GM12878 (cell line): Measurements from ENCODE around the gene HDDC3. TPM values are rescaled to one million over a fixed set of nuclear protein-coding genes. Genes with fewer than 3 reads are reported as not detected.

Experiments used
- ATAC-seq: fragments of 200-7000 bp; cut with Tn5 transposase; 3 replicates; pipeline ENCODE4 v1.9.1; 2020; ENCODE audit warnings: mild to moderate bottlenecking, moderate library complexity
- BruUV-seq: library from RNA; stranded (reverse); fragments of 400-500 nt; replicated peaks from 2 replicates; lab custom pipeline; 2021; lab: Mats Ljungman, UMichigan
- CTCF ChIA-PET: fragments of 300-600 bp; sonication (Branson Sonifier 250); formaldehyde crosslinking; extraction: SDS; loops from one replicate; lab custom pipeline; 2021; ENCODE audit warnings: inconsistent platforms; lab: Yijun Ruan, JAX
- POLR2A ChIA-PET: fragments of 350-600 bp; formaldehyde crosslinking; extraction: SDS; loops from one replicate; lab custom pipeline; 2021; ENCODE audit warnings: inconsistent platforms; lab: Charles Lee
- RAD21 ChIA-PET: fragments of 300-600 bp; sonication (Branson Sonifier 250); formaldehyde crosslinking; loops from one replicate; lab custom pipeline; 2023; ENCODE audit warnings: antibody characterized with exemption; ENCODE audit not compliant: unreplicated experiment; lab: Charles Lee
- SMC1A ChIA-PET: fragments of 300-600 bp; sonication (Branson Sonifier 250); formaldehyde crosslinking; loops from one replicate; lab custom pipeline; 2023; ENCODE audit not compliant: unreplicated experiment, uncharacterized antibody; lab: Charles Lee
- DNase-seq: peaks from one replicate; pipeline ENCODE4 v3.0.0-alpha.2; 2011; ENCODE audit warnings: low read depth, low spot score
- FAIRE-seq: peaks from 3 replicates; lab custom pipeline; 2011; peaks lifted over from hg19 to GRCh38; lab: Jason Lieb, UNC
- H2AFZ ChIP-seq: 2 replicates; pipeline ENCODE4 v1.6.0; 2011; ENCODE audit warnings: low read depth, low read length, control low read depth; ENCODE audit not compliant: control insufficient read depth
- H3K27ac ChIP-seq: 2 replicates; pipeline ENCODE4 v1.5.1; 2011; ENCODE audit warnings: control low read depth; ENCODE audit not compliant: control insufficient read depth, insufficient read depth
- H3K27me3 ChIP-seq, 2 experiments: replicated peaks in 1 of 2; 2 replicates each; pipeline versions ENCODE4 v1.6.0 to v1.6.1; 2011; ENCODE audit warnings: low read length in 1 of 2; ENCODE audit not compliant: control insufficient read depth in 2 of 2, insufficient read depth in 2 of 2
- H3K36me3 ChIP-seq, 2 experiments: 2 replicates each; pipeline ENCODE4 v1.5.1; 2011; ENCODE audit warnings: low read length in 1 of 2; ENCODE audit not compliant: control insufficient read depth in 2 of 2, insufficient read depth in 2 of 2
- H3K4me1 ChIP-seq: 2 replicates; pipeline ENCODE4 v1.6.1; 2011; ENCODE audit warnings: mild to moderate bottlenecking, low read length, moderate library complexity, mixed read lengths; ENCODE audit not compliant: control insufficient read depth, insufficient read depth
- H3K4me2 ChIP-seq: 2 replicates; pipeline ENCODE4 v1.6.0; 2011; ENCODE audit warnings: control low read depth; ENCODE audit not compliant: control insufficient read depth, insufficient read depth
- H3K4me3 ChIP-seq: fragments of 200-600 bp; sonication (generic); 2 replicates; pipeline ENCODE4 v1.5.1; 2016
- H3K79me2 ChIP-seq: 2 replicates; pipeline ENCODE4 v1.6.0; 2011; ENCODE audit warnings: low read length; ENCODE audit not compliant: control insufficient read depth, insufficient read depth
- H3K9ac ChIP-seq: 2 replicates; pipeline ENCODE4 v1.8.0; 2011; ENCODE audit warnings: low read length, control low read depth, mixed read lengths; ENCODE audit not compliant: control insufficient read depth, insufficient read depth
- H3K9me3 ChIP-seq: replicated peaks from 3 replicates; pipeline ENCODE4 v1.5.1; 2011; ENCODE audit warnings: mild to moderate bottlenecking, low read length; ENCODE audit not compliant: control insufficient read depth, insufficient read depth
- H4K20me1 ChIP-seq: 2 replicates; pipeline ENCODE4 v1.6.0; 2011; ENCODE audit not compliant: control insufficient read depth, insufficient read depth
- E2F4 ChIP-seq: IDR thresholded peaks from 2 replicates; pipeline ENCODE4 v1.6.1; 2012; ENCODE audit warnings: low read depth, low read length, improper control_type of control experiment
- POLR2A ChIP-seq: IDR thresholded peaks from 2 replicates; pipeline ENCODE4 v1.6.1; 2011; ENCODE audit warnings: low read depth, mild to moderate bottlenecking, low read length
- WGBS: methylation state at CpG from one replicate; pipeline ENCODE4 v1.1.6; 2016; ENCODE audit warnings: low lambda C conversion rate; ENCODE audit not compliant: insufficient replicate concordance, insufficient coverage; ENCODE audit errors: missing lambda C conversion rate; 5-methylcytosine and 5-hydroxymethylcytosine counted together
- in situ Hi-C: fragments of 300-500 bp; cut with MboI; formaldehyde crosslinking; loops from 9 replicates; pipeline ENCODE4 v1.14.3; 2018; ENCODE audit warnings: mixed read lengths
- intact Hi-C: fragments of 100-400 bp; cut with micrococcal nuclease; formaldehyde crosslinking; loops from one replicate; pipeline ENCODE4 v1.14.2; 2022; ENCODE audit not compliant: unreplicated experiment
- polyA plus RNA-seq, 11 experiments: library from polyadenylated mRNA; depleted of rRNA in 4 of 11; unstranded in 6 of 11; stranded (reverse) in 5 of 11; fragments of >200 nt; fragmentation: Nextera tagmentation in 4 of 11; fragmentation: Illumina TruSeq in 1 of 11; extraction: Ambion mirVana in 4 of 11; extraction: Trizol in 1 of 11; gene quantifications; 1 replicate in 1 of 11; 2 replicates in 10 of 11; pipeline versions ENCODE4 v1.2.1 to v1.2.3, GENCODE V29; 2011 to 2016; ENCODE audit warnings: inconsistent platforms in 2 of 11, missing spikeins in 2 of 11, low read depth in 1 of 11
- small RNA-seq: library from RNA; depleted of rRNA; stranded (forward); fragments of <200 nt; gene quantifications from one replicate; pipeline ENCODE3, GENCODE V24; 2014
- total RNA-seq, 4 experiments: library from RNA; depleted of rRNA in 3 of 4; stranded (reverse); fragments of >200 nt in 3 of 4; fragmentation: Illumina TruSeq in 1 of 4; extraction: Trizol in 1 of 4; gene quantifications; 2 replicates each; pipeline versions ENCODE4 v1.2.1 to v1.2.3, GENCODE V29; 2013 to 2021

Gene HDDC3
- total and polyA plus RNA-seq, 10 of the 15 experiments (the other 5 are each of a cell fraction or from before 2014, with no cell fraction given) = 5.6 to 39.5 (median 23.0) TPM

GRCh38 chr15:90880381-90881145 lies 51.8 kb downstream of the HDDC3 start:
- H3K79me2 ChIP-seq = no peaks in the 10 kb centered on the region; the same call in none of the 2 replicates
- no peak for FAIRE-seq
- peaks cover 17 to 40% of the 10 kb centered on the region in 2 experiments; a peak in 3 of 4 replicates for H3K36me3 ChIP-seq
- H3K27ac ChIP-seq = no peak overlapping the region
- RAD21 ChIA-PET = no interaction called here
- TF ChIP-seq POLR2A (peak; percentile 20; the same call in 1 of the 2 replicates), E2F4 (no peak)
- ATAC-seq = no peak
- H3K4me1 ChIP-seq = peaks cover 10% of the 10 kb centered on the region
- no TSS peak for BruUV-seq
- 87% methylated on average over 16 of the region's 16 CpGs for WGBS
- H3K9me3 ChIP-seq = no peaks in the 10 kb centered on the region
- H2AFZ ChIP-seq = no peak overlapping the region
- POLR2A ChIA-PET = no interaction called here
- no peak for DNase-seq
- intact Hi-C loops (loop anchor here (10.0 kb wide), 1 partner anchor 386 kb away; no protein-coding TSS in a partner anchor), in situ Hi-C loops (no loop called here)
- no peak overlapping the region for H3K4me2 ChIP-seq
- H4K20me1 ChIP-seq = no peaks in the 10 kb centered on the region
- H3K4me3 ChIP-seq = no peak overlapping the region
- CTCF ChIA-PET = no interaction called here
- no peaks in the 10 kb centered on the region for H3K27me3 ChIP-seq
- SMC1A ChIA-PET = no interaction called here
- no peak overlapping the region for H3K9ac ChIP-seq

Small RNA genes within 50 kb of the gene (small RNA-seq; reads per million reads assigned to genes)
- gene RF00019 = not detected

Other genes starting within 250 kb of the HDDC3 start
Only the 7 nearest of the 9 such genes appear.
- 20.8 and 24.5 TPM in 2 replicates for gene FURIN, start 64.0 kb downstream of the HDDC3 start, total RNA-seq (2014; rRNA removed)
- gene FURIN, start 64.0 kb downstream of the HDDC3 start, total RNA-seq (2014; rRNA removed; fragmentation: Illumina TruSeq; extraction: Trizol) = 9.9 and 11.2 TPM in 2 replicates
- gene FURIN, start 64.0 kb downstream of the HDDC3 start, total RNA-seq (2021) = 36.9 and 39.9 TPM in 2 replicates
- gene FURIN, start 64.0 kb downstream of the HDDC3 start, polyA plus RNA-seq (2011; rRNA removed) = 1.9 and 5.6 TPM in 2 replicates
- 3.3 and 10.1 TPM in 2 replicates for gene FURIN, start 64.0 kb downstream of the HDDC3 start, polyA plus RNA-seq (2014; fragmentation: Illumina TruSeq; extraction: Trizol)
- 1 to 10 TPM in 1 of 2 experiments, under 1 TPM in 1; 0.47 to 1.3 TPM for gene FURIN, start 64.0 kb downstream of the HDDC3 start, polyA plus RNA-seq (2014; fragmentation: Nextera tagmentation; extraction: Ambion mirVana)
- gene FURIN, start 64.0 kb downstream of the HDDC3 start, polyA plus RNA-seq (2014; rRNA removed) = 23.2 and 26.3 TPM in 2 replicates
- 1 to 10 TPM; 5.6 to 5.9 TPM for gene FURIN, start 64.0 kb downstream of the HDDC3 start, polyA plus RNA-seq (2016; fragmentation: Nextera tagmentation; extraction: Ambion mirVana)
- 19.5 and 21.7 TPM in 2 replicates for gene FES, start 48.0 kb downstream of the HDDC3 start, total RNA-seq (2014; rRNA removed)
- 6.1 and 7.0 TPM in 2 replicates for gene FES, start 48.0 kb downstream of the HDDC3 start, total RNA-seq (2014; rRNA removed; fragmentation: Illumina TruSeq; extraction: Trizol)
- 17.7 and 23.9 TPM in 2 replicates for gene FES, start 48.0 kb downstream of the HDDC3 start, total RNA-seq (2021)
- gene FES, start 48.0 kb downstream of the HDDC3 start, polyA plus RNA-seq (2011; rRNA removed) = 0.07 and 0.09 TPM in 2 replicates
- gene FES, start 48.0 kb downstream of the HDDC3 start, polyA plus RNA-seq (2014; fragmentation: Illumina TruSeq; extraction: Trizol) = 0.60 and 3.8 TPM in 2 replicates
- 1 to 10 TPM in 1 of 2 experiments, under 1 TPM in 1; 0.56 to 1.0 TPM for gene FES, start 48.0 kb downstream of the HDDC3 start, polyA plus RNA-seq (2014; fragmentation: Nextera tagmentation; extraction: Ambion mirVana)
- 14.6 and 20.6 TPM in 2 replicates for gene FES, start 48.0 kb downstream of the HDDC3 start, polyA plus RNA-seq (2014; rRNA removed)
- gene FES, start 48.0 kb downstream of the HDDC3 start, polyA plus RNA-seq (2016; fragmentation: Nextera tagmentation; extraction: Ambion mirVana) = 10 to 100 TPM; 12.7 to 16.1 TPM
- gene MAN2A2, start 29.2 kb downstream of the HDDC3 start, total RNA-seq (2014; rRNA removed) = 25.4 and 29.5 TPM in 2 replicates
- gene MAN2A2, start 29.2 kb downstream of the HDDC3 start, total RNA-seq (2014; rRNA removed; fragmentation: Illumina TruSeq; extraction: Trizol) = 16.6 and 18.0 TPM in 2 replicates
- 62.4 and 79.4 TPM in 2 replicates for gene MAN2A2, start 29.2 kb downstream of the HDDC3 start, total RNA-seq (2021)
- gene MAN2A2, start 29.2 kb downstream of the HDDC3 start, polyA plus RNA-seq (2011; rRNA removed) = 19.4 and 38.9 TPM in 2 replicates
- 26.9 and 47.8 TPM in 2 replicates for gene MAN2A2, start 29.2 kb downstream of the HDDC3 start, polyA plus RNA-seq (2014; fragmentation: Illumina TruSeq; extraction: Trizol)
- gene MAN2A2, start 29.2 kb downstream of the HDDC3 start, polyA plus RNA-seq (2014; fragmentation: Nextera tagmentation; extraction: Ambion mirVana) = 1 to 10 TPM; 4.2 to 4.4 TPM
- gene MAN2A2, start 29.2 kb downstream of the HDDC3 start, polyA plus RNA-seq (2014; rRNA removed) = 66.4 and 71.1 TPM in 2 replicates
- 10 to 100 TPM; 13.7 to 16.8 TPM for gene MAN2A2, start 29.2 kb downstream of the HDDC3 start, polyA plus RNA-seq (2016; fragmentation: Nextera tagmentation; extraction: Ambion mirVana)
- 31.6 and 40.4 TPM in 2 replicates for gene UNC45A, start 2.7 kb upstream of the HDDC3 start, total RNA-seq (2014; rRNA removed)
- 21.3 TPM in 2 replicates for gene UNC45A, start 2.7 kb upstream of the HDDC3 start, total RNA-seq (2014; rRNA removed; fragmentation: Illumina TruSeq; extraction: Trizol)
- 56.3 and 58.9 TPM in 2 replicates for gene UNC45A, start 2.7 kb upstream of the HDDC3 start, total RNA-seq (2021)
- gene UNC45A, start 2.7 kb upstream of the HDDC3 start, polyA plus RNA-seq (2011; rRNA removed) = 24.2 and 40.5 TPM in 2 replicates
- gene UNC45A, start 2.7 kb upstream of the HDDC3 start, polyA plus RNA-seq (2014; fragmentation: Illumina TruSeq; extraction: Trizol) = 12.6 and 22.1 TPM in 2 replicates
- 10 to 100 TPM; 10.3 to 19.8 TPM for gene UNC45A, start 2.7 kb upstream of the HDDC3 start, polyA plus RNA-seq (2014; fragmentation: Nextera tagmentation; extraction: Ambion mirVana)
- gene UNC45A, start 2.7 kb upstream of the HDDC3 start, polyA plus RNA-seq (2014; rRNA removed) = 44.5 and 48.8 TPM in 2 replicates
- gene UNC45A, start 2.7 kb upstream of the HDDC3 start, polyA plus RNA-seq (2016; fragmentation: Nextera tagmentation; extraction: Ambion mirVana) = 10 to 100 TPM; 56.6 to 57.8 TPM
- 19.5 and 19.7 TPM in 2 replicates for gene RCCD1, start 22.3 kb upstream of the HDDC3 start, total RNA-seq (2014; rRNA removed)
- 10.0 and 10.6 TPM in 2 replicates for gene RCCD1, start 22.3 kb upstream of the HDDC3 start, total RNA-seq (2014; rRNA removed; fragmentation: Illumina TruSeq; extraction: Trizol)
- 23.5 and 25.6 TPM in 2 replicates for gene RCCD1, start 22.3 kb upstream of the HDDC3 start, total RNA-seq (2021)
- 19.1 and 22.1 TPM in 2 replicates for gene RCCD1, start 22.3 kb upstream of the HDDC3 start, polyA plus RNA-seq (2011; rRNA removed)
- 10.7 and 11.5 TPM in 2 replicates for gene RCCD1, start 22.3 kb upstream of the HDDC3 start, polyA plus RNA-seq (2014; fragmentation: Illumina TruSeq; extraction: Trizol)
- 1 to 10 TPM; 5.2 to 8.0 TPM for gene RCCD1, start 22.3 kb upstream of the HDDC3 start, polyA plus RNA-seq (2014; fragmentation: Nextera tagmentation; extraction: Ambion mirVana)
- 27.3 and 27.4 TPM in 2 replicates for gene RCCD1, start 22.3 kb upstream of the HDDC3 start, polyA plus RNA-seq (2014; rRNA removed)
- gene RCCD1, start 22.3 kb upstream of the HDDC3 start, polyA plus RNA-seq (2016; fragmentation: Nextera tagmentation; extraction: Ambion mirVana) = 10 to 100 TPM; 29.5 to 30.4 TPM
- 139 and 158 TPM in 2 replicates for gene PRC1, start 62.0 kb upstream of the HDDC3 start, total RNA-seq (2014; rRNA removed)
- 150 and 156 TPM in 2 replicates for gene PRC1, start 62.0 kb upstream of the HDDC3 start, total RNA-seq (2014; rRNA removed; fragmentation: Illumina TruSeq; extraction: Trizol)
- gene PRC1, start 62.0 kb upstream of the HDDC3 start, total RNA-seq (2021) = 108 and 113 TPM in 2 replicates
- 241 and 262 TPM in 2 replicates for gene PRC1, start 62.0 kb upstream of the HDDC3 start, polyA plus RNA-seq (2011; rRNA removed)
- gene PRC1, start 62.0 kb upstream of the HDDC3 start, polyA plus RNA-seq (2014; fragmentation: Illumina TruSeq; extraction: Trizol) = 161 and 192 TPM in 2 replicates
- 100 to 1,000 TPM; 100 to 130 TPM for gene PRC1, start 62.0 kb upstream of the HDDC3 start, polyA plus RNA-seq (2014; fragmentation: Nextera tagmentation; extraction: Ambion mirVana)
- gene PRC1, start 62.0 kb upstream of the HDDC3 start, polyA plus RNA-seq (2014; rRNA removed) = 118 and 133 TPM in 2 replicates
- 100 to 1,000 TPM; 109 to 110 TPM for gene PRC1, start 62.0 kb upstream of the HDDC3 start, polyA plus RNA-seq (2016; fragmentation: Nextera tagmentation; extraction: Ambion mirVana)
- 10.1 and 11.4 TPM in 2 replicates for gene VPS33B, start 90.0 kb upstream of the HDDC3 start, total RNA-seq (2014; rRNA removed)
- gene VPS33B, start 90.0 kb upstream of the HDDC3 start, total RNA-seq (2014; rRNA removed; fragmentation: Illumina TruSeq; extraction: Trizol) = 12.4 and 13.6 TPM in 2 replicates
- gene VPS33B, start 90.0 kb upstream of the HDDC3 start, total RNA-seq (2021) = 19.8 and 20.0 TPM in 2 replicates
- gene VPS33B, start 90.0 kb upstream of the HDDC3 start, polyA plus RNA-seq (2011; rRNA removed) = 19.9 and 21.5 TPM in 2 replicates
- gene VPS33B, start 90.0 kb upstream of the HDDC3 start, polyA plus RNA-seq (2014; fragmentation: Illumina TruSeq; extraction: Trizol) = 11.5 and 12.7 TPM in 2 replicates
- 10 to 100 TPM; 11.8 to 18.6 TPM for gene VPS33B, start 90.0 kb upstream of the HDDC3 start, polyA plus RNA-seq (2014; fragmentation: Nextera tagmentation; extraction: Ambion mirVana)
- 12.1 and 14.7 TPM in 2 replicates for gene VPS33B, start 90.0 kb upstream of the HDDC3 start, polyA plus RNA-seq (2014; rRNA removed)
- 10 to 100 TPM; 15.7 to 18.3 TPM for gene VPS33B, start 90.0 kb upstream of the HDDC3 start, polyA plus RNA-seq (2016; fragmentation: Nextera tagmentation; extraction: Ambion mirVana)